ENCODE data around the gene RBPJL. TPM values are rescaled to one million over a fixed set of nuclear protein-coding genes. Genes with fewer than 3 reads are reported as not detected.

The RBPJL gene
- total and polyA plus RNA-seq, 2 of the 13 experiments (the other 11 are each of a cell fraction or from before 2014, with no cell fraction given) = not detected

GRCh38 chr20:45342855-45343531 lies 36.4 kb downstream of the RBPJL start (continued):
- TF ChIP-seq RERE (CRISPR knock-in tag; IDR thresholded peaks at IDR 0.05; ENCODE audit: low read depth) = no peak
- TF ChIP-seq NCOR1 (IDR thresholded peaks at IDR 0.05; ENCODE audit: borderline replicate concordance, low read length) = no peak
- no peak for TF ChIP-seq DRAP1 (CRISPR knock-in tag; IDR thresholded peaks at IDR 0.05)
- TF ChIP-seq, protein P1, sequence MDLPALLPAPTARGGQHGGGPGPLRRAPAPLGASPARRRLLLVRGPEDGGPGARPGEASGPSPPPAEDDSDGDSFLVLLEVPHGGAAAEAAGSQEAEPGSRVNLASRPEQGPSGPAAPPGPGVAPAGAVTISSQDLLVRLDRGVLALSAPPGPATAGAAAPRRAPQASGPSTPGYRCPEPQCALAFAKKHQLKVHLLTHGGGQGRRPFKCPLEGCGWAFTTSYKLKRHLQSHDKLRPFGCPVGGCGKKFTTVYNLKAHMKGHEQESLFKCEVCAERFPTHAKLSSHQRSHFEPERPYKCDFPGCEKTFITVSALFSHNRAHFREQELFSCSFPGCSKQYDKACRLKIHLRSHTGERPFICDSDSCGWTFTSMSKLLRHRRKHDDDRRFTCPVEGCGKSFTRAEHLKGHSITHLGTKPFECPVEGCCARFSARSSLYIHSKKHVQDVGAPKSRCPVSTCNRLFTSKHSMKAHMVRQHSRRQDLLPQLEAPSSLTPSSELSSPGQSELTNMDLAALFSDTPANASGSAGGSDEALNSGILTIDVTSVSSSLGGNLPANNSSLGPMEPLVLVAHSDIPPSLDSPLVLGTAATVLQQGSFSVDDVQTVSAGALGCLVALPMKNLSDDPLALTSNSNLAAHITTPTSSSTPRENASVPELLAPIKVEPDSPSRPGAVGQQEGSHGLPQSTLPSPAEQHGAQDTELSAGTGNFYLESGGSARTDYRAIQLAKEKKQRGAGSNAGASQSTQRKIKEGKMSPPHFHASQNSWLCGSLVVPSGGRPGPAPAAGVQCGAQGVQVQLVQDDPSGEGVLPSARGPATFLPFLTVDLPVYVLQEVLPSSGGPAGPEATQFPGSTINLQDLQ (CRISPR knock-in tag; IDR thresholded peaks at IDR 0.05) = no peak
- TF ChIP-seq ZNF18 (CRISPR knock-in tag; IDR thresholded peaks at IDR 0.05; ENCODE audit: insufficient replicate concordance) = no peak
- TF ChIP-seq MTA3 (CRISPR knock-in tag; IDR thresholded peaks at IDR 0.05) = no peak
- no peak for TF ChIP-seq EZH2 (conservative IDR thresholded peaks at IDR 0.05; ENCODE audit: low read depth, low read length)
- TF ChIP-seq RELA (CRISPR knock-in tag; IDR thresholded peaks at IDR 0.05) = no peak
- no peak for TF ChIP-seq ZNF549 (CRISPR knock-in tag; IDR thresholded peaks at IDR 0.05)
- TF ChIP-seq ETV5 (CRISPR knock-in tag; IDR thresholded peaks at IDR 0.05; ENCODE audit: borderline replicate concordance) = no peak
- no peak for TF ChIP-seq GMEB2 (CRISPR knock-in tag; IDR thresholded peaks at IDR 0.05; ENCODE audit: low read depth)
- TF ChIP-seq, protein P2, sequence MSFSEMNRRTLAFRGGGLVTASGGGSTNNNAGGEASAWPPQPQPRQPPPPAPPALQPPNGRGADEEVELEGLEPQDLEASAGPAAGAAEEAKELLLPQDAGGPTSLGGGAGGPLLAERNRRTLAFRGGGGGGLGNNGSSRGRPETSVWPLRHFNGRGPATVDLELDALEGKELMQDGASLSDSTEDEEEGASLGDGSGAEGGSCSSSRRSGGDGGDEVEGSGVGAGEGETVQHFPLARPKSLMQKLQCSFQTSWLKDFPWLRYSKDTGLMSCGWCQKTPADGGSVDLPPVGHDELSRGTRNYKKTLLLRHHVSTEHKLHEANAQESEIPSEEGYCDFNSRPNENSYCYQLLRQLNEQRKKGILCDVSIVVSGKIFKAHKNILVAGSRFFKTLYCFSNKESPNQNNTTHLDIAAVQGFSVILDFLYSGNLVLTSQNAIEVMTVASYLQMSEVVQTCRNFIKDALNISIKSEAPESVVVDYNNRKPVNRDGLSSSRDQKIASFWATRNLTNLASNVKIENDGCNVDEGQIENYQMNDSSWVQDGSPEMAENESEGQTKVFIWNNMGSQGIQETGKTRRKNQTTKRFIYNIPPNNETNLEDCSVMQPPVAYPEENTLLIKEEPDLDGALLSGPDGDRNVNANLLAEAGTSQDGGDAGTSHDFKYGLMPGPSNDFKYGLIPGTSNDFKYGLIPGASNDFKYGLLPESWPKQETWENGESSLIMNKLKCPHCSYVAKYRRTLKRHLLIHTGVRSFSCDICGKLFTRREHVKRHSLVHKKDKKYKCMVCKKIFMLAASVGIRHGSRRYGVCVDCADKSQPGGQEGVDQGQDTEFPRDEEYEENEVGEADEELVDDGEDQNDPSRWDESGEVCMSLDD (CRISPR knock-in tag; IDR thresholded peaks at IDR 0.05; ENCODE audit: borderline replicate concordance) = peak; percentile 54; the same call in 1 of the 2 replicates
- TF ChIP-seq CEBPG (CRISPR knock-in tag; IDR thresholded peaks at IDR 0.05) = no peak
- TF ChIP-seq MAFK (conservative IDR thresholded peaks at IDR 0.05 in 1 of 2, IDR thresholded peaks at IDR 0.05 in 1 of 2; ENCODE audit: low read length in 2 of 2) = no peak

Data from HepG2 (cell line).